Karpas-422 (cell line): ENCODE results near the gene CACNA1C. TPM values are rescaled to one million over a fixed set of nuclear protein-coding genes. Genes with fewer than 3 reads are reported as not detected.

Source experiments
- DNase-seq: peaks from one replicate; pipeline ENCODE4 v3.0.0-alpha.2; 2015
- H2AFZ ChIP-seq: fragments of 200-600 bp; sonication (generic); 2 replicates; pipeline ENCODE4 v1.6.1; 2014; ENCODE audit warnings: antibody characterized with exemption, low read length, mixed read lengths
- H3K27ac ChIP-seq: fragments of 200-600 bp; sonication (generic); 2 replicates; pipeline ENCODE4 v1.5.1; 2014; ENCODE audit warnings: mild to moderate bottlenecking, low read length, moderate library complexity
- H3K27me3 ChIP-seq: fragments of 200-600 bp; sonication (generic); 2 replicates; pipeline ENCODE4 v1.6.1; 2014; ENCODE audit warnings: low read length, mixed read lengths
- H3K36me3 ChIP-seq: fragments of 200-600 bp; sonication (generic); 2 replicates; pipeline ENCODE4 v1.6.1; 2014; ENCODE audit warnings: low read length, mixed read lengths; ENCODE audit not compliant: insufficient read depth
- H3K4me1 ChIP-seq: fragments of 200-600 bp; sonication (generic); 2 replicates; pipeline ENCODE4 v1.6.1; 2014; ENCODE audit warnings: mild to moderate bottlenecking, low read length, mixed read lengths
- H3K4me2 ChIP-seq: fragments of 200-600 bp; sonication (generic); 2 replicates; pipeline ENCODE4 v1.6.1; 2014; ENCODE audit warnings: low read length, low read depth, mild to moderate bottlenecking; ENCODE audit not compliant: poor library complexity, severe bottlenecking
- H3K4me3 ChIP-seq: fragments of 200-600 bp; sonication (generic); 2 replicates; pipeline ENCODE4 v1.5.1; 2014; ENCODE audit warnings: mild to moderate bottlenecking, antibody characterized with exemption, low read length, mixed read lengths
- H3K79me2 ChIP-seq: fragments of 200-600 bp; sonication (generic); 2 replicates; pipeline ENCODE4 v1.6.1; 2014; ENCODE audit warnings: mild to moderate bottlenecking, low read length, mixed read lengths
- H3K9ac ChIP-seq: fragments of 200-600 bp; sonication (generic); 2 replicates; pipeline ENCODE4 v1.6.0; 2014; ENCODE audit warnings: low read length
- H3K9me2 ChIP-seq: fragments of 200-600 bp; sonication (generic), shearing (Covaris generic); replicated peaks from 2 replicates; pipeline ENCODE4 v1.6.0; 2014; ENCODE audit warnings: mild to moderate bottlenecking, low read length, moderate library complexity; ENCODE audit not compliant: insufficient read depth
- H3K9me3 ChIP-seq: fragments of 300-700, 200-600 bp; sonication (generic); 2 replicates; pipeline ENCODE4 v1.6.1; 2014; ENCODE audit warnings: low read length, mixed read lengths
- H4K20me1 ChIP-seq: fragments of 200-600 bp; sonication (generic); 2 replicates; pipeline ENCODE4 v1.6.1; 2014; ENCODE audit warnings: mild to moderate bottlenecking, antibody characterized with exemption, low read length, low read depth; ENCODE audit not compliant: insufficient read depth
- total RNA-seq: library from RNA; depleted of rRNA; stranded (reverse); fragments of >200 nt; shearing (Covaris generic); gene quantifications from 2 replicates; pipeline ENCODE4 v1.2.3, GENCODE V29; 2014; ENCODE audit warnings: low replicate concordance

CACNA1C gene
- total RNA-seq, 1 experiment from 2014 or later = 0.11 TPM

DNA sequence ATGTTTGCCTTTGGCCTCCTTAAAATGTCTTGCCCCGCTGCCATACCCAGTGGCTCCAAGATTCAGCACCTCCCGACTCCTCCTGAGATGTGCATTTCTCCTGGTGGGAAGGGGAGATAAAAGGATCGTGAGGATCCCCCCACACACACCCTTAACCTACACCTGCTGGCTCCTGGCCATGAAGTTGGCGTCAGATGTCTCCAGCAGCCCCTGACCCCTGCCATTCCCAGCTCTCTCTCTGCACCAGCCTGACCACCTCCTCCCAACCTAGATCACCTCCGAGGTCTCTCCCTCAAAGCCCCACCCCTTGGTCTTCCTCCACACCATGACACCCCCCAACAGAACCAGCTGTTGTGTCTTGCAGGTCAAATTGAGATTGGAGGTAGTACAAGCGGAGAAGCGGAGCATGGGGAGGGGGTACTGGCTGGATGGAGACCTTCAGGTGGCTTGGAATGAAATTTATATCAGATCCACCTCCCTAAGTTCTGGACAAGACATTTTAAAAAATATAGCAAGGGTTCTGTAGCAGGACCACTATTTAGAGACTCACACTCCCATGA lies 590.9 kb downstream of the CACNA1C start:
- Histone ChIP-seq H3K79me2 (no peaks in the 10 kb centered on the region), H3K9me3 (no peaks in the 10 kb centered on the region), H2AFZ (no peak overlapping the region), H3K4me3 (no peak overlapping the region), H3K27ac (no peak overlapping the region), H3K27me3 (no peaks in the 10 kb centered on the region), H3K4me2 (no peak overlapping the region), H3K9ac (no peak overlapping the region), H4K20me1 (no peaks in the 10 kb centered on the region), H3K9me2 (no peaks in the 10 kb centered on the region), H3K36me3 (no peaks in the 10 kb centered on the region), H3K4me1 (no peaks in the 10 kb centered on the region)
- DNase-seq = no peak

DNA sequence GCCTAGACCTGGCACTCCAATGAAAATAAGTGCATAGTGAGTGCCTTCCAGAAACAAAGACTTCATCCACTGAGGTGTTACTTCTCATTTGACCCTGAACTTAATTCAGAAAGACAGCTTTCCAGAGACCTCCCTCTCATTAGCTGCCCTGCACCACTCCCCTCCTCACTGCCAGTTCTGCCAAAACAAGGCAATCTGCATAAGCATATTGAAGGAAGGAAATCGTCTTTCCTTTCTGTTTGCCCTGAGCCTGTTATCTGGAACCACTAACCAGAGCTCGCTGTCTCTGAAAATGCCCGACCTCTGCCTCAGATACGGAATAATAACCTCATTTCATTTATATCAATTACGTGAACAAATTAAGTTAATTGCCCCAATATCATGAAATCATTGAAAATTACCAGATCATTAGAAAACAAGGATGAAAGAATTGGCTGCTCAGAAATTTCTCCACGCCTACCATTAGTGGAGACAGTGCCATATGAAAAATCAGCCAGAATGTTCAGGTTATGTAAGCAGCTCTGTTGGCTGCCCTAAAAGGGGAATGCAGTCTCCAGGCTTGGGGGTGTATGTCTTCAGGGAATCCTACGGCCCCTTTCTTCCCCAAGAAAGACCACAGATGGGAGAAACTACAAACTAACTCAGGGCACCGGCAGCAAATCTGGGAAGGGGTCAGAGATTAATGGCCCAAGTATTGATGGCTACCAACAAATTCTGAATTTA lies 592.1 kb downstream of the CACNA1C start:
- Histone ChIP-seq H3K9me2 (no peaks in the 10 kb centered on the region), H3K27ac (no peak overlapping the region), H3K4me1 (no peaks in the 10 kb centered on the region), H3K79me2 (no peaks in the 10 kb centered on the region), H3K9me3 (no peaks in the 10 kb centered on the region), H2AFZ (no peak overlapping the region), H4K20me1 (no peaks in the 10 kb centered on the region), H3K36me3 (no peaks in the 10 kb centered on the region), H3K9ac (no peak overlapping the region), H3K4me2 (no peak overlapping the region), H3K27me3 (no peaks in the 10 kb centered on the region), H3K4me3 (no peak overlapping the region)
- DNase-seq = no peak

DNA sequence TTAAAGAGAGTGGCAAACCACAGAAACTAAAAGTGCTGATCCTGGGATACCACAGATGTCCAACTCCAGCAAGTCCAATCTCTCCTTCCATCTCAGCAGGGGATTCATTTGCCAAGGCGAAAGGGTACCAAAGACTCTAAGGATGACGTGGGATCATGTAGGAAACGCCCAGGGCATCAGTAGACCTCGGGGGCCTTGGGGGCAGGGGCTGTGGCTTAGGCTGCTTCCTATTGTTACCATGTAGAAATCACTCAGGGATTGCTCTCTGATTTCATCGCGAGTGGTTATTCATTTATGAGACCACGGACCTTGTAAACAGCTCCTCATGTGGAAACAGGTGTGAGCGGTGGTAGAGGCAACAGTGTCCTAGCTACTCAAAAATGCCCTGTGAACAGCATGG lies 592.7 kb downstream of the CACNA1C start:
- no peak overlapping the region for H3K9ac ChIP-seq
- no peak overlapping the region for H3K27ac ChIP-seq
- no peaks in the 10 kb centered on the region for H3K36me3 ChIP-seq
- H3K4me1 ChIP-seq = no peaks in the 10 kb centered on the region
- no peaks in the 10 kb centered on the region for H3K79me2 ChIP-seq
- H3K4me2 ChIP-seq = no peak overlapping the region
- H2AFZ ChIP-seq = no peak overlapping the region
- DNase-seq = no peak
- H4K20me1 ChIP-seq = no peaks in the 10 kb centered on the region
- no peaks in the 10 kb centered on the region for H3K9me2 ChIP-seq
- no peak overlapping the region for H3K4me3 ChIP-seq
- H3K27me3 ChIP-seq = no peaks in the 10 kb centered on the region
- no peaks in the 10 kb centered on the region for H3K9me3 ChIP-seq

DNA sequence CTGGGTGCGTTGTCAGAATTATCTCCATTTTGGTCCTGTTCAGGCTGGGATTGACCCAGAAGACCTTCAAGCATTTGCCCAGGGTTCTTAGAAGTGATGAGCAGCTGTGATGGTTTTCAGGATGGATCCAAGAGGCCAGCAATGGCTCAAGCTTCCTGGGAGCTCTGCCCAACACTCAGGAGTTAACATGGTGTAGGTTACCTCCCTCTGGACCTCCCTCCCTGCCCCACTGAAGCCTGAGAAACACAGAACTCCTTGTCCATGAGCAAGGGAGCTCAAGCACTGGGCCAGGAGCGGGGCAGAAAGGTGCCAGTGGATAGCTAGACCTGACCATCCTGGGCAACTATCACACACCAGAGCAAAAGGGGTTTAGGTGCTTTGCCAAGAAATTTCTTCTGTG lies 593.6 kb downstream of the CACNA1C start:
- DNase-seq = no peak

DNA sequence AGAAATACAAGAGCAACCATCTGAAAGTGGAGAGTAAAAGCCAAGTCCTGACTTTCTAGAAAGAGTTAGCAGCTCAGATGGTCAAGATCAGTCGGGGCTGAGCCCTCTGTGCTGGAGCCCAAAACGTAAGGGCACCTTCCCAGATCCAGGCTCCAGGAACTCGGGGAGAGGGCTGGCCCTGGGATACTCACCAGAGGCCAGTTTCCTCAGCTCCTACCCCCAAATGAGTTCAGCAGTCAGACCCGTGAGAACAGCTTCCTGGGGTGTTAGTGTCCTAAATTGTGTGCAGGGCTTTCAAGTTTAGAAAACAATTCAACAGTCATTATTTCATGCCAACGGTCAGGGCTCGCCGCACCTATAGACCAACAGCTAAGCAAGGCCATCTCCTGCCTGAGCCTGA lies 594.4 kb downstream of the CACNA1C start:
- no peaks in the 10 kb centered on the region for H3K9me3 ChIP-seq
- H3K9ac ChIP-seq = no peak overlapping the region
- no peaks in the 10 kb centered on the region for H3K4me1 ChIP-seq
- H3K79me2 ChIP-seq = no peaks in the 10 kb centered on the region
- H3K9me2 ChIP-seq = no peaks in the 10 kb centered on the region
- H3K27me3 ChIP-seq = no peaks in the 10 kb centered on the region
- H3K36me3 ChIP-seq = no peaks in the 10 kb centered on the region
- no peak overlapping the region for H2AFZ ChIP-seq
- no peak overlapping the region for H3K4me3 ChIP-seq
- H3K27ac ChIP-seq = no peak overlapping the region
- H3K4me2 ChIP-seq = no peak overlapping the region
- H4K20me1 ChIP-seq = no peaks in the 10 kb centered on the region
- DNase-seq = no peak

More for the DNA sequence above, 593.6 kb downstream of the CACNA1C start:
- Histone ChIP-seq H4K20me1 (no peaks in the 10 kb centered on the region), H3K36me3 (no peaks in the 10 kb centered on the region), H3K4me2 (no peak overlapping the region), H3K4me1 (no peaks in the 10 kb centered on the region), H2AFZ (no peak overlapping the region), H3K79me2 (no peaks in the 10 kb centered on the region), H3K27ac (no peak overlapping the region), H3K4me3 (no peak overlapping the region), H3K9me3 (no peaks in the 10 kb centered on the region), H3K9me2 (no peaks in the 10 kb centered on the region), H3K9ac (no peak overlapping the region), H3K27me3 (no peaks in the 10 kb centered on the region)

DNA sequence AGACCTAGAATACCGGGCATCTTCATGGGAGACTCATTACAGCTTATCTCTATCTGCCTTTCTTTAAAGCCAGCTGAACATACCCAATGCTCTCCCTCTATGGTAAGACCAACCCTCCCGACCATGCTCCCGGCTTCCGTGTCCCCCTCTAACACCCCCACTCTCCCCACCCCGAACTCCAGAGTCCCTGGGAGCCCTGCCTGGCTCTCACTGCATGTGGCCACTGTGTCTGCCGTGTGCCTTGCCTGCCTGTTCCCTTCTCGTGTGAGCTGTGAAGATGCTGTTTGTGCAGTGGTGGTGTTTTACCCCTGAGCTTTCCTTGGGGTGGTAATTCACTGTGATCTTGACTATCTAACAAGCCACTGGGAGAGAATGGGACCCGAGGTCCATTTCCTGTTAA lies 595.6 kb downstream of the CACNA1C start:
- Histone ChIP-seq H3K27ac (no peak overlapping the region), H3K4me3 (no peak overlapping the region), H4K20me1 (no peaks in the 10 kb centered on the region), H3K9me2 (no peaks in the 10 kb centered on the region), H3K4me2 (no peak overlapping the region), H3K4me1 (no peaks in the 10 kb centered on the region), H3K9me3 (no peaks in the 10 kb centered on the region), H3K36me3 (no peaks in the 10 kb centered on the region), H2AFZ (no peak overlapping the region), H3K79me2 (no peaks in the 10 kb centered on the region), H3K9ac (no peak overlapping the region), H3K27me3 (no peaks in the 10 kb centered on the region)
- no peak for DNase-seq

DNA sequence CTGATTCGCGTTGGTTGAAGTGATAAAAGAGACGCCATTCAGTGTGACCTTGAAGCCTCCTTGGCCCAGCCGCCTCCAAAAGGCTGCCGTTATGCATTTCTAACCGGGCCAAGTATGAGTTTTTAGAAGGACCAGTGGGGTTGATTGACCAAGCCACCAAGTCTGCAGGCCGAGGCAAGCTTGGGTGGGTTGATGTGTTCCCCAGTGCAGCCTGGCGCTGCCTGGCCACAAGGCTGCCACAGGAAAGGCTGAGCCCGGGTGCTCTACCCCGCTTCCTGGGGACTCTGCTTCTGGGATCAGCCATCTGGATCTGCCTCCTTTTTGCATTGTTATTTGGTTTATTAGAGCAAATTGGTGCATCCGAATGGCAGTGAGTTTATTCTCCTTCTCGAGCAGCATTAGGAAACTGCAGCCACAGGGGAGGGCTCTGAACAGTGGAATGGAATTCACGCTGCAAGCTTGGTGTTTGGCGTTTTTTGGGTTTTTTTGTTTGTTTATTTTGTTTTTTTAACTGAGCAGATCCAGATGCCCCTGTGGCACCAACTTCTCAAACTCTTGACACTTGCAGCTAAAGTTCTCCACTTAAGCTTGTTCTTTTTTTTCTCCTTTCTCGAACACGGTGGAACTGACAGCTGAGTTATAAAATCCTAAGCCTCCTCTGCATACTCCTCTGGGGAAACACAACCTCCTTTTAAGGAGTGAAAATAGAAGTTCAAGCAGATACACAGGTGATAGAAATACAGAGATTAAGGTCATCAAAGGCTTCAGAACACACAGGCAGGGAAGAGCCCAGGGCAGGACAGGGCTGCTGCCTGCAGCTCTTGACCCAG lies 596.6 kb downstream of the CACNA1C start:
- Histone ChIP-seq H3K4me3 (no peak overlapping the region), H2AFZ (no peak overlapping the region), H4K20me1 (no peaks in the 10 kb centered on the region), H3K36me3 (no peaks in the 10 kb centered on the region), H3K9me3 (no peaks in the 10 kb centered on the region), H3K4me1 (no peaks in the 10 kb centered on the region), H3K9me2 (no peaks in the 10 kb centered on the region), H3K27ac (no peak overlapping the region), H3K79me2 (no peaks in the 10 kb centered on the region), H3K4me2 (no peak overlapping the region), H3K9ac (no peak overlapping the region), H3K27me3 (no peaks in the 10 kb centered on the region)
- DNase-seq = no peak

DNA sequence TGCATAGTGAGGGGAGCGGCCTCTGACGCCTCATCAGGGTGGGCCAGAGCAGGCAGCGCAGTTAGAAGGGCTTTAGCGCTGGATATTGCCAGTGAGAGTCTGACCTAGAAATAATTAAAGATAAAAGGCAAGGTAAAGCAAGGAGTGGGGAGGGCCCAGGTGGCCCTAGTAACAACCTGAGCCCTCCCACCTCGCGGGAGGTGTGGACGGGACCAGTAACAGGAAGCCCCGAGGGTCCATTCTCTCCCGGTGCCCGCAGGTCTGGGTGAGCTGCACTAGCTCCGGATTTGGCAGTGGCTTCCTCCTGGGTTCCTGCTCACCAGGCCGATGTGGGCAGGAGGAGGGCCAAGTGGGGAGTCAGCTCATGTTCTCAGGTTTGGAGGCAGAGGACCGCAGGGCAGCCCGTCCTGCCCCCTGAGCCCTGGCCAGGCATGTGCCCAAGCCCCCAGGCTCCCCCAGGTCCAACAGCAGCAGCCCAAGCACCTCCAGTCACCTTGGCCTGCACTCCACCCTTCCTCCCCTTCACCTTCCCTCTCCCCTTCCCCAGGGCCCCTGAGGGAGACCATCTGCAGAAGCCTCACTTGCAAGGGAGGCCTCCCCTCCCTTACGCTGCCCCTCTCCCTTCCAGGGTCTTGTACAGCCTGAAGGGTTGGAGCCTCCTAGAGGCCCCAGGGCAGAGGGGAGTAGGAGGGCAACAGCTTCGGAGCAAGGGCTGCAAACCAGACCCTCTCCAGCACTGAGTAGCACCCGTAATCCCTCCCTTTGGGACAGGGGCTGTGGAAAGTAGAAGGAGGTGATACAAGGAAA lies 597.7 kb downstream of the CACNA1C start:
- H3K27me3 ChIP-seq = no peaks in the 10 kb centered on the region
- H3K4me3 ChIP-seq = no peak overlapping the region
- no peak overlapping the region for H3K9ac ChIP-seq
- H3K79me2 ChIP-seq = no peaks in the 10 kb centered on the region
- no peak overlapping the region for H2AFZ ChIP-seq
- H3K27ac ChIP-seq = no peak overlapping the region
- no peak overlapping the region for H3K4me2 ChIP-seq
- no peak for DNase-seq
- H3K36me3 ChIP-seq = no peaks in the 10 kb centered on the region
- no peaks in the 10 kb centered on the region for H4K20me1 ChIP-seq
- H3K4me1 ChIP-seq = no peaks in the 10 kb centered on the region
- no peaks in the 10 kb centered on the region for H3K9me2 ChIP-seq
- H3K9me3 ChIP-seq = no peaks in the 10 kb centered on the region
